ENCODE measurements around the gene MRPL58.
"Not testable (repeated sequence)": the region's sequence is repeated elsewhere in the genome, so short reads cannot be mapped to it uniquely, and the experiment has no call there.

Gene MRPL58

DNA sequence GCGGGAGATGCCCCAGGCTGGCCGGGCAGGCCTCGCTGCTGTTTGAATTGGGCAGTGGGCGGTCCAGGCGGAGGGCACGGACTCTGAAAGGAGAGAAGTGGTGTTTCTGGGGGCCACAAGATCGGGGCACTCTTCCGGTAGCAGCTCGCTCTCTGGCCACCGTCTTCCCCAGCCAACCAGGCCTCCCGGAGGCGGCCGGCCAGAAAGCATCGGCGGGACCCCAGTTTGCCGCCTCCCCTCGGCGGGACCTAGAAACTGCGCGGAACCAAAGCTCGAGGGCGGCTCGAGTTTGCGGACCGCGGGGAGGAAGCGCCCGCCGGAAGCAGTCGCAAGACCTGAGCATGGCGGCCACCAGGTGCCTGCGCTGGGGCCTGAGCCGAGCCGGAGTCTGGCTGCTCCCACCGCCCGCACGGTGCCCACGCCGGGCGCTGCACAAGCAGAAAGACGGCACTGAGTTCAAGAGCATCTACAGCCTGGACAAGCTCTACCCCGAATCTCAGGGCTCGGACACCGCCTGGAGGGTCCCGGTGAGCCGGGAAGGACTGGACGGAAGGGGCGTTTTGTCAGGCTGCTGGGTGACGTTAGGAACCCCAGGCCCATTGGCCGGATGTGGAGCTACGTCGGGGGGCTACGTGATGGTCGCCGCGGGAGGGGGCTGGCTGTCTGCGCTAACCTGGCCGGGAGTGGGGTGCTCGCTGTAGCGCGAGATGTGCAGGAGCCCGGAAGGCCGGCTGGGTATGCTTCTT lies at the start of gene MRPL58:
Gene MRPL58, plus strand, starts transcription at position 325 of the 746 bp plus-strand sequence. Its CDS starts 17 bp downstream, at position 342.
- DNase-seq (ENCODE audit: low spot score) = peak; percentile 96

DNA sequence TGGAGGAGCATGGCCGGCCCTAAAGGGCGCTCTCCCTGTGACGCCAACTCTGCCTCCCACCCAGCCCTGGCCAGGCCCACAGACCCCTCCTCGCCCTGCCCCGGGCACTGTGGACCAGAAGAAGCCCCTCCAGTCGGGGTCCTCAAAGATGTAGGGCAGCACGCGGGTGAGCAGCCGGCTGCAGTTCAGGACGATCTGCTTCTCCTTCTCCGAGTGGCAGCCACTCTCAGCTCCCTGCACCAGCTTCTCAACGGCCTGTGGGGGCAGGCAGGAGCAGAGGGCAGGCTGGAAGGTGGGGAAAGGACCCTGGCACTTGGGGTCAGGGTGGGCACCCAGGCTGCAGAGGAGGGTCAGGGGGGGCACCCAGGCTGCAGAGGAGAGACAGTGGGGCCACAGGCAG lies 48.8 kb upstream of the MRPL58 start:
- no peak for DNase-seq (ENCODE audit: low spot score)

DNA sequence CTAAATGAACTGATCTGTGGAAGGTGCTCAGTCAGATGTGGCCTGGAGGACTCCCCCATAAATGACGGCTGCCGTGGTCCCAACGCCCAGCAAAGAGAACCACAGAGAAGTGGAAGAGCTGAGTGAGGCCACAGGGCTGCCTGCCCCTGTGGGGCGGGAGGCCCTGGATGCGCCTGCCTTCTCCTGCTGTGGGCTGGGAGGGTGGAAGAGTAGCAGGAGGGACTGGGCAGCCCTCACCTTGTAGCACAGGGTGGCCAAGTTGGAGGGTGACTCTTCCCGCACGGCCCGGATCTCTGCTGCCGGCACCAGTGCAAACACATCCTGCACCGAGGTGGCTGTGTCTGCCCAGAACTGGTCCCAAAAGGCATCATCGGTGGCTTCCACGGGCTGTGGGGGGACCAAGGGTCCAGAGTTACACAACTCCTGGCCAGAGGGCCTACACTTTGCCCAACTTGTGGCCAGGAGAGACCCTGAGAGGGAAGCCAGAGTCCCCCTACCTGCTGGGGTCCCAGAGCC lies 48.2 kb upstream of the MRPL58 start:
- DNase-seq (ENCODE audit: low spot score) = no peak

- no peak for DNase-seq (ENCODE audit: low spot score)
Observed at GRCh38 chr17:74964988-74965622, 47.4 kb upstream of the MRPL58 start.

DNA sequence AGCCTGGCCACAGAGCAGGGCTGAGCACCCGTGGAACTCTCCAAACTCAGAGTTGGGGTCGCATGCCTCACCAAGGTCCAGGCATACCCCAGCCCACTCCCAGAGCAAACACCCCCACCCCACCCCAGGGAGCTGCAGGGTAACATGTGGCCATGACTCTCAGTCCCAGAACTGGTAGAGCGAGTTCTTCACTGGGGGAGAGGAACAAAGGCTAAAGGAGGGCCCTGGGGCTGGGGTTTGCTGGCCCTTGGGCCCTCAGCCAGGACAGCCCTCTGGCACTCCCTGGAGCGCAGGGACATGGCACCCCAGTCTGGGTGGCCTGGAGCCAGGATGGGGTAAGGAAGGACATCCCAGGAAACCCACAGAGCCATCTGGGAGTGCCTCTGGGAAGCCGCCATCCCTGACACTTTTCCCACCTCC lies 44.1 kb upstream of the MRPL58 start:
- no peak for DNase-seq (ENCODE audit: low spot score)

DNA sequence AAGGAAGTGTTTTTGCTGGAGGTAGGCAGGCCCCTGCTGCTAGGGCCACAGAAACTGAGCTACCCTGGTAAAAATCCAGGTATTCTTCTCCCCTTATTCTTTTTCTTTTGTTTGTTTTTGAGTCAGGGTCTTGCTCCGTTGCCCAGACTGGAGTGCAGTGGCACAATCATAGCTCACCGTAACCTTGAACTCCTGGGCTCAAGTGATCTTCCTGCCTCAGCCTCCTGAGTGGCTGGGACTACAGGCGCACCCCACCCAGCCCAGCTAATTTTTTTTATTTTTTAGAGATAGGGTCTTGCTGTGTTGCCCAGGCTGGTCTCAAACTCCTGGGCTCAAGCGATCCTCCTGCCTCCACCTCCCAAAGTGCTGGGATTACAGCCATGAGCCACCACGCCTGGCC lies 43.0 kb upstream of the MRPL58 start:
- not testable (repeated sequence) for DNase-seq (ENCODE audit: low spot score)

DNA sequence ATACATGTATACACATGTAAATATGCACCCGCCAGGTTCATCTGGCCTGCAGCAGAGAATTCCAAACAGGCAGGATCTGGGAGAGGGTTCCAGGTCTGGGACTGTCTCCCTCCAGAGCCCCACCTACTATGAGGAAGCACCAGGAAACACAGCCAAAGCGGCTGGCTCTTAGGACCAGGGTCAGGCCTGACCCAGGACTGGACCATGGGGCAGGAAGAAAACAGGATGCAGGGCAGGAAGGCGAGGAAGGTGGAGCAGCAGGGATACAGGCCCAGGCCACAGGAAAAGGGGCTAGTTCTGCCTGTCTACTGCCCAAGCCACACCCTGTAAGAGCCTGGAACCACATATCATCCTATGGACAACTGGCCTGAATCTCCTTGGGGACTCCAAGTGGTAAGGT lies 42.1 kb upstream of the MRPL58 start:
- DNase-seq (ENCODE audit: low spot score) = no peak

- DNase-seq (ENCODE audit: low spot score) = no peak
Observed at GRCh38 chr17:74971069-74971841, 41.2 kb upstream of the MRPL58 start.

DNA sequence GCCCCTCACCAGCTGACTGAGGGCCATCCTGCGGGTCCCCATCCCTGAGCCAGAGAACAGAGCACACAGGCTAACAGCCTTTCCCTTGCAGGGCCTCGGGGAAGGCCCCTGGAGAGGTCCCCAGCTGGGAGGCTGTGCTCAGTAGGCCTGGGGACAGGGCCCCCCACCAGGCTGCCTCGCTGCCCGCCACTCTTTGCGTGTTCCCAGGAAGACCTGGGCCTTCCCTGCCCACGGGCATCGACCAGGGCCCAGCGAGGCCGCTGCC lies 40.7 kb upstream of the MRPL58 start:
- no peak for DNase-seq (ENCODE audit: low spot score)

DNA sequence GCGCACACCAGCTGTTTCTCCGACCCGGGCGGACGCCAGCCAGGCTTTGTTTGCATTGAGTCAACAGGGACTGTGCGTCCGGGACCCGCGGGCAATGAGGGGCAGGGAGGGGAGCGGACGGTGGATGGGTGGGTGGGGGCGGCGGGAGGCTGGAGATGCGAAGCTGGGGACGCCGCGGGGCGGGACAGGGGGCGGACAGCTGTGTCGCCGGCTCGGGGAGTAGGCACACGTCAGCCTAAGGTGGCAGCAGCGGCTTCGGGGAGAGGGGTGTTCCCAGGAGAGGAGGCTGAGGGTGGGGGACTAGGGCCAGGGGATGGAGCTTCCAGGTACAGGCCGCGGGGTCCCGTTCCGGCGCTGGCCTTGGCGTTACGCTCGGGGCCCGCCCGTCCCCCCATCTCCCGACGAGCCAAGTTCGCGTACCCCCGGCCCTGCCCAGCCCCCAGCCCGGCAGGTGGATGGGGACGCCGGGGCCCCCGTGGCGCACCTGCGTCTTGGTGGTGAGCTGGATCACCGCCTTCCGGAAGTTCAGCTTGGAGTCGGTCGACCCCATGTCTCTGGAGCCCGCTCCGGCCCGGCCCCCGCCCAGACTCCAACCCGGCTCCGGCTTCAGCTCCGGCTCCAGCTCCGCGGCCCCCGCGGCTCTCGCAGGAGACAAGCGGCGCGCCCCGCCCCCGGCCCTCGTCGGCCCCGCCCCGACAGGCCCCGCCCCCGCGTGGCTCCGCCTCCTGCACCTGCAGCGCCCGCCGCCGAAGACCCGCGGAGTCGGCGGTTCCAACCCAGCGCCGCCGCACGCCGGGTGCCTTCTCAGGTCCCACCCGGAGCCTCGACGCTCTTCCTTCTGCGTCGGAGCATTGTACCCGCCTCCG lies 40.1 kb upstream of the MRPL58 start, which contains the start of gene HID1:
Gene HID1, minus strand, starts transcription at position 653 of the 866 bp plus-strand sequence. Its CDS starts 103 bp downstream, at position 550.
- peak; percentile 98 for DNase-seq (ENCODE audit: low spot score)

- DNase-seq (ENCODE audit: low spot score) = no peak
Observed at GRCh38 chr17:74972973-74973328, 39.5 kb upstream of the MRPL58 start.

- no peak for DNase-seq (ENCODE audit: low spot score)
Observed at GRCh38 chr17:74975943-74976342, 36.5 kb upstream of the MRPL58 start.

DNA sequence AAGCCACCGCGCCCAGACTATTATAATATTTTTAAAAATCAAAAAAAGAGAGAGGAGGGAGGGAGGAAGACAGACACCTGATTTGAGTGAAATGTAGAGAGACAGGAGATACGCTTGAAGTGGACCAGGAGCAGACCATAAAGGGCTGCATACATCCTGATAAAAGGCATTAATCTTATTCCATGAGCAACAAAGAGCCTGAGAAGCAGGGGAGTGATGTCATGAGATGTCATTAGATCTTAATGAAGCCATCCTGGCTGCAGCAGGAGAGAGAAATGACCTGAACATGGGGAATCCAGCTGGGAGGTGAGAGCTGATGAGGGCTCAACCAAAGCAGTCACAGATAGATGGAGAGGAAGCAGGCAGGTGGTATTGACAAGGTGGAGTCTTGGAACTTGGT lies 34.7 kb upstream of the MRPL58 start:
- no peak for DNase-seq (ENCODE audit: low spot score)

- DNase-seq (ENCODE audit: low spot score) = no peak
Observed at GRCh38 chr17:74978240-74978639, 34.2 kb upstream of the MRPL58 start.

DNA sequence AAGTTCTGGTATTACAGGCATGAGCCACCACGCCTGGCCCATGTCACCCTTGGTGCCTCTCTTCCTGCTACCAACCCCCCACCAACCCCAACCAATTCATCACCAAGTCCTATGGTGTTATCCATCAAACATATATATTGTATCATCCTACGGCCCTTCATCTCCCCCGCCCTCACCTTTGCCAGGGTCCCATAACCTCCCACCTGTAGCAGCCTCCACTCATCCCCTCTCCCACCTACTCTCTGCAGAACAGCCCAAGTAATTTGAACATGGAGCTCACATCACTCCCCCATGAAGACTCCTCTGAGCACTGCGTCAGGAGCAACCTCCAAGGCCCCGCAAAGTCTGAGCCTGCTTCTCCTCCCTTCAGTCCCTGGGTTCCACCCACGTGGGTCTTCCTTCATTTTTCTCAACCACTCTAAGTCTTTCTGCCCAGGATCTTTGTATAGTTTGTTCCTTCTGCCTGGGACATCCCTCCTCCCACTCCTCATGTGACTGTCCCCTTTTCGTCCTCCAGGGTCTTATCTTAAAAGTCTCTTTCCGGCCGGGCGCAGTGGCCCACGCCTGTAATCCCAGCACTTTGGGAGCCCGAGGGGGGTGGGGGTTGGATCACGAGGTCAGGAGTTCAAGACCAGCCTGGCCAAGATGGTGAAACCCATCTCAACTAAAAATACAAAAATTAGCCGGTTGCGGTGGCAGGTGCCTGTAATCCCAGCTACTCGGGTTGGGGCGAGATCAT lies 32.9 kb upstream of the MRPL58 start:
- no peak for DNase-seq (ENCODE audit: low spot score)

- peak; percentile 45 for DNase-seq (ENCODE audit: low spot score)
Observed at GRCh38 chr17:74981318-74981978, 31.0 kb upstream of the MRPL58 start.

- DNase-seq (ENCODE audit: low spot score) = peak; percentile 99
Observed at GRCh38 chr17:74981979-74982662, 30.3 kb upstream of the MRPL58 start.

DNA sequence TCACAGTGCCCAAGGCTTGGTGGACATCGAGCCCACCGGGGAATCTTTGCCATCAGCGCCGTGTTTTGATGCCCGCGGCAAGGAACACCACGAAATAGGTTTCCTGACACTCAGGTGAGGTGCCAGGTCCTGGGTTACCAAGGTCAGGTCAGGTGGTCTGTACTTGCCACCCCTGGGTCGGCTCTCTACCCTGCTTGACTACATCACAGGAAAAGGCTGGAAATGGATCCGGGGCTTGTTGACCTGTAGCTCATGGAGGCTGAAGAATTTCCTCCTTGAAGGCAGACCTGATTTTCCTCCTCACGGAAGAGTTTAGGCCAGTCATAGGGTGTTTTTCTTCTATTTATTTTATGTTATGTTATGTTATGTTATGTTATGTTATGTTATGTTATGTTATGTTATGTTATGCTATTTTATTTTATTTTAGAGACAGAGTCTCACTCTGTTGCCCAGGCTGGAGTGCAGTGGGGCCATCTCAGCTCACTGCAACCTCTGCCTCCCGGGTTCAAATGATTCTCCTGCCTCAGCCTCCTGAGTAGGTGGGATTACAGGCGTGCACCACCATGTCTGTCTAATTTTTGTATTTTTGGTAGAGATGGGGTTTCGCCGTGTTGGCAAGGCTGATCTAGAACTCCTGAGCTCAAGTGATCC lies 29.7 kb upstream of the MRPL58 start:
- not testable (repeated sequence) for DNase-seq (ENCODE audit: low spot score)

DNA sequence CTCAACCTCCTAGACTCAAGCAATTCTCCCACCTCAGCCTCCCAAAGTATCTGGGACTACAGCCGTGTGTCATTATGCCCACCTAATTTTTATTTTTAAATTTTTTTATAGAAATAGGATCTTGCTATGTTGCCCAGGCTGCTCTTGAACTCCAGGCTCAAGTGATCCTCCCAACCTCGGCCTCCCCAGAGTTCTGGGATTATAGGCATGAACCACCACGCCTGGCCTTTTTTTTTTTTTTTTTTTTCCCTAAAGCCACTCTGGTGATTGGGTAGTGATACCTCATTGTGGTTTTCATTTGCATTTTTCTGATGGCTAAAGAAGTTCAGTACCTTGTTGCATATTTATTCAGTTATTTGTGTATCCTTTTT lies 26.3 kb upstream of the MRPL58 start:
- no peak for DNase-seq (ENCODE audit: low spot score)

Measured in D341Med (cell line).